Measurements from ENCODE around the gene PRKAR1B.

DNA sequence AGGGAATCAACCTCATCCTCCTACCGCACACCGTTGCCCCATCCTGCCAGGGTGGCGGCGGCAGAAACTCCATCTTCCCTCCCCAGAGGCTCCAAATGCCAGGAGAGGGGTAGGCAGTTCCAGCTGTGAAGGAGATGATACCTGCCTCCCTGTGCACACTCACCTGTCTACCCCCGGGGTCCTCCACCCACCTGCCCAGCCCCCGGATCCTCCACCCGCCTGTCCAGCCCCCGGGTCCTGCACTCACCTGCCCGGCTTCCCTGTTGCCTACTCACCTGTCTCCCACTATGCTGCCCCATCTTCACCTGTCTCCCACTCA is 14.0 kb downstream of the PRKAR1B start:
- TF ChIP-seq EP300 (IDR thresholded peaks at IDR 0.05) (no peak), POLR2A (IDR thresholded peaks at IDR 0.05) (no peak)
- TF ChIP-seq, protein P1, sequence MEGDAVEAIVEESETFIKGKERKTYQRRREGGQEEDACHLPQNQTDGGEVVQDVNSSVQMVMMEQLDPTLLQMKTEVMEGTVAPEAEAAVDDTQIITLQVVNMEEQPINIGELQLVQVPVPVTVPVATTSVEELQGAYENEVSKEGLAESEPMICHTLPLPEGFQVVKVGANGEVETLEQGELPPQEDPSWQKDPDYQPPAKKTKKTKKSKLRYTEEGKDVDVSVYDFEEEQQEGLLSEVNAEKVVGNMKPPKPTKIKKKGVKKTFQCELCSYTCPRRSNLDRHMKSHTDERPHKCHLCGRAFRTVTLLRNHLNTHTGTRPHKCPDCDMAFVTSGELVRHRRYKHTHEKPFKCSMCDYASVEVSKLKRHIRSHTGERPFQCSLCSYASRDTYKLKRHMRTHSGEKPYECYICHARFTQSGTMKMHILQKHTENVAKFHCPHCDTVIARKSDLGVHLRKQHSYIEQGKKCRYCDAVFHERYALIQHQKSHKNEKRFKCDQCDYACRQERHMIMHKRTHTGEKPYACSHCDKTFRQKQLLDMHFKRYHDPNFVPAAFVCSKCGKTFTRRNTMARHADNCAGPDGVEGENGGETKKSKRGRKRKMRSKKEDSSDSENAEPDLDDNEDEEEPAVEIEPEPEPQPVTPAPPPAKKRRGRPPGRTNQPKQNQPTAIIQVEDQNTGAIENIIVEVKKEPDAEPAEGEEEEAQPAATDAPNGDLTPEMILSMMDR (IDR thresholded peaks at IDR 0.05), result no peak
